Stimulated activated CD4-positive, alpha-beta T cell treated with anti-CD3 and anti-CD28 coated beads, Interleukin-2, amount 100 ng/mL, for 24 hours (primary cell): Measurements from ENCODE around the gene BTNL8.

Experiments used
- DNase-seq, 2 donors: peaks; one replicate each; pipeline ENCODE4 v3.0.0-alpha.2; 2020

Gene BTNL8

GRCh38 chr5:180970336-180970735, 71.4 kb downstream of the BTNL8 start:
- DNase-seq: no peak

GRCh38 chr5:180970875-180971274, 71.9 kb downstream of the BTNL8 start:
- no peak for DNase-seq

GRCh38 chr5:180974612-180975315, 75.8 kb downstream of the BTNL8 start:
- DNase-seq: no peak

- DNase-seq: no peak
Observed at GRCh38 chr5:180975338-180975737, 76.4 kb downstream of the BTNL8 start.

GRCh38 chr5:180976518-180976917, 77.6 kb downstream of the BTNL8 start:
- no peak for DNase-seq

- no peak for DNase-seq
Observed at GRCh38 chr5:180977852-180978251, 78.9 kb downstream of the BTNL8 start.

- DNase-seq: no peak
Observed at GRCh38 chr5:180982008-180982741, 83.2 kb downstream of the BTNL8 start.

- no peak for DNase-seq
Observed at GRCh38 chr5:180988016-180988415, 89.1 kb downstream of the BTNL8 start.

- no peak for DNase-seq
Observed at GRCh38 chr5:180988592-180988991, 89.6 kb downstream of the BTNL8 start, which contains the start of gene BTNL3. BTNL3 (plus strand) TSS chr5:180988846; CDS start chr5:180989029, 183 bp downstream.

GRCh38 chr5:180990086-180990881, 91.3 kb downstream of the BTNL8 start:
- no peak for DNase-seq

- no peak for DNase-seq
Observed at GRCh38 chr5:180990882-180991242, 91.9 kb downstream of the BTNL8 start.
